GM18505 (cell line): ENCODE measurements around the gene EEIG2.

Source experiments
- ATAC-seq: cut with Tn5 transposase; IDR thresholded peaks from one replicate; pipeline ENCODE4 v1.9.1; 2021; ENCODE audit not compliant: unreplicated experiment
- POLR2A ChIP-seq: IDR thresholded peaks from 4 replicates; pipeline ENCODE4 v1.6.1; 2011; ENCODE audit warnings: borderline replicate concordance; ENCODE audit not compliant: insufficient read depth, insufficient read length; ENCODE audit errors: extremely low read depth

The EEIG2 gene

GRCh38 chr1:108605633-108606032 lies 45.7 kb downstream of the EEIG2 start:
- ATAC-seq, result no peak
- no peak for TF ChIP-seq POLR2A

- no peak for ATAC-seq
These were observed 46.6 kb downstream of the EEIG2 start for GRCh38 chr1:108606478-108606877.

DNA sequence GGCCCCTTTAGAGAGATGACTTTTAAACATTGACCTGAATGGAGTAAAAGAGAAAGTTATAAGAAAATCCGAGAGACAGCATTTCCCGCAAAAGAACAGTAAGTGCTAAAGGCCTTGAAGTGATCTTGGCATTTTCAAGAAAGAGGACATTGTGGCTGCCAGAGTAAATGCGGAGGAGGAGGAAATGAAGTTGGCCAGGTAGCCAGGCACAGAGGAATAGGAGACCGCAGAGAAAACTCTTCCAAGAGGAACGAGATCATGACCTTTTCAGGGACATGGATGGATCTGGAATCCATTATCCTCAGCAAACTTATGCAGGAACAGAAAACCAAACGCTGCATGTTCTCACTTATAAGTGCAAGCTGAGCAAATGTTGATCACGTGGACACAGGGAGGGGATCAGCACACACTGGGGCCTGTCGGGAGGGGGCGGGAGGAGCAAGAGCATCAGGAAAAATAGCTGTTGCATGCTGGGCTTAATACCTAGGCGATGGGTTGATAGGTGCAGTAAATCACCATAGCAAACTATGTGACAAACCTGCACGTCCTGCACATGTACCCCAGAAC lies 49.7 kb downstream of the EEIG2 start:
- ATAC-seq, result no peak
- TF ChIP-seq POLR2A, result no peak

More at GRCh38 chr1:108606478-108606877, 46.6 kb downstream of the EEIG2 start:
- no peak for TF ChIP-seq POLR2A
